Gastrocnemius medialis (tissue), 4 donors: Measurements from ENCODE around the gene MTR. TPM values are rescaled to one million over a fixed set of nuclear protein-coding genes. Genes with fewer than 3 reads are reported as not detected.

Experiments
- ATAC-seq, 2 donors: fragments of 150-250 bp; one replicate each; pipeline ENCODE4 v1.9.1; 2016
- DNase-seq, 2 donors: peaks; one replicate each; pipeline ENCODE4 v3.0.0-alpha.2; 2019
- H3K27ac ChIP-seq, 4 donors: fragments of 200-600 bp; sonication (generic); 1 replicate in 1 of 4; 2 replicates in 3 of 4; pipeline ENCODE4 v1.5.1; 2016 to 2018; ENCODE audit warnings: mild to moderate bottlenecking in 2 of 4, moderate library complexity in 1 of 4
- H3K27me3 ChIP-seq, 3 donors: fragments of 200-600 bp; sonication (generic) in 2 of 3; 1 replicate in 1 of 3; 2 replicates in 2 of 3; pipeline versions ENCODE4 v1.5.1 to v1.6.0; 2016 to 2019; ENCODE audit warnings: mild to moderate bottlenecking in 1 of 3, moderate library complexity in 1 of 3
- H3K36me3 ChIP-seq, 2 donors: fragments of 200-600 bp; sonication (generic) in 1 of 2; one replicate each; pipeline ENCODE4 v1.5.1; 2017 to 2018
- H3K4me1 ChIP-seq, 2 donors: fragments of 200-600 bp; sonication (generic) in 1 of 2; one replicate each; pipeline ENCODE4 v1.5.1; 2016 to 2017; ENCODE audit warnings: mild to moderate bottlenecking in 2 of 2
- H3K4me3 ChIP-seq, 4 donors: fragments of 200-600 bp; sonication (generic) in 3 of 4; 1 replicate in 1 of 4; 2 replicates in 3 of 4; pipeline ENCODE4 v1.5.1; 2016 to 2019; ENCODE audit warnings: mild to moderate bottlenecking in 2 of 4
- H3K9me3 ChIP-seq, 3 donors: fragments of 200-600 bp; sonication (generic) in 2 of 3; 1 replicate in 1 of 3; 2 replicates in 2 of 3; pipeline ENCODE4 v1.5.1; 2016 to 2019
- POLR2A ChIP-seq, 2 donors: fragments of 450-650 bp; IDR thresholded peaks; one replicate each; pipeline ENCODE4 v1.6.1; 2017; ENCODE audit warnings: antibody characterized with exemption in 2 of 2, mild to moderate bottlenecking in 2 of 2, moderate library complexity in 2 of 2
- in situ Hi-C, 4 donors: fragments of 200-750 bp; cut with MboI; loops; one replicate each; pipeline versions ENCODE4 v1.15.0 to v1.8.0; 2017; ENCODE audit warnings: low sequenced_read_pairs in 4 of 4
- intact Hi-C: fragments of 100-400 bp; cut with DNase I; formaldehyde crosslinking; loops from one replicate; pipeline ENCODE4 v1.15.1; 2023; ENCODE audit warnings: low total_unique reads
- total RNA-seq, 4 donors: library from RNA; depleted of rRNA; stranded (reverse); fragments of >200 nt; gene quantifications; one replicate each; pipeline versions ENCODE4 v1.1.0 to v1.2.3, GENCODE V29; 2016
- TF ChIP-seq, protein P1 (sequence below), 5 experiments: fragments of 450-650 bp in 3 of 5; fragments of 200-600 bp in 2 of 5; sonication (generic) in 2 of 5; IDR thresholded peaks in 4 of 5; conservative IDR thresholded peaks in 1 of 5; 1 replicate in 4 of 5; 2 replicates in 1 of 5; pipeline ENCODE4 v1.5.1; 2016 to 2019; ENCODE audit warnings: antibody characterized with exemption in 5 of 5, mild to moderate bottlenecking in 3 of 5, moderate library complexity in 3 of 5

The MTR gene
- total RNA-seq, 4 donors from 2014 or later = 23.0 to 46.3 (median 29.1) TPM

DNA sequence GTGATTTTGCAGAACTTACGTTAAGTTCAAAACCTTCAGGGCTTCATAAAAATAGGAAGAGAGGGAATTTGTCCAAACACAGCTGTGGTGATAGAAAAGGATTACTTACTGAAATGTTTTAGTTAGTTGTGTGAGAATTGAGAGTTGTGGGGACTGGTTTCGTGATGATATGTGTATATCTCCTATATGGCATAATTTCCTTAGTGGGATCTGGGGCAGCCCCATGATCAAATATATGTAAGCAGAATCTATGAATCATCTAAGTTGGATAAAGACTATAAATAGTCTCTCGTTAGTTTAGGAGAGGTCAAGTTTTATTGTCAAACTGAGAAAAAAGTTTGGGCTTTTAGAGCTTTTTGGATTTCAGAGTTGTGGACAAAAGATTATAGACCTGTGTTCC lies 14.9 kb downstream of the MTR start:
- intact Hi-C loops = no loop called here
- DNase-seq (no peak), ATAC-seq (no peak)
- peaks cover 8 to 82% of the 10 kb centered on the region in 2 donors for H3K36me3 ChIP-seq
- H3K9me3 ChIP-seq = no peaks in the 10 kb centered on the region
- no peaks in the 10 kb centered on the region for H3K27me3 ChIP-seq
- TF ChIP-seq, protein P1, sequence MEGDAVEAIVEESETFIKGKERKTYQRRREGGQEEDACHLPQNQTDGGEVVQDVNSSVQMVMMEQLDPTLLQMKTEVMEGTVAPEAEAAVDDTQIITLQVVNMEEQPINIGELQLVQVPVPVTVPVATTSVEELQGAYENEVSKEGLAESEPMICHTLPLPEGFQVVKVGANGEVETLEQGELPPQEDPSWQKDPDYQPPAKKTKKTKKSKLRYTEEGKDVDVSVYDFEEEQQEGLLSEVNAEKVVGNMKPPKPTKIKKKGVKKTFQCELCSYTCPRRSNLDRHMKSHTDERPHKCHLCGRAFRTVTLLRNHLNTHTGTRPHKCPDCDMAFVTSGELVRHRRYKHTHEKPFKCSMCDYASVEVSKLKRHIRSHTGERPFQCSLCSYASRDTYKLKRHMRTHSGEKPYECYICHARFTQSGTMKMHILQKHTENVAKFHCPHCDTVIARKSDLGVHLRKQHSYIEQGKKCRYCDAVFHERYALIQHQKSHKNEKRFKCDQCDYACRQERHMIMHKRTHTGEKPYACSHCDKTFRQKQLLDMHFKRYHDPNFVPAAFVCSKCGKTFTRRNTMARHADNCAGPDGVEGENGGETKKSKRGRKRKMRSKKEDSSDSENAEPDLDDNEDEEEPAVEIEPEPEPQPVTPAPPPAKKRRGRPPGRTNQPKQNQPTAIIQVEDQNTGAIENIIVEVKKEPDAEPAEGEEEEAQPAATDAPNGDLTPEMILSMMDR (IDR thresholded peaks at IDR 0.05 in 4 of 5, conservative IDR thresholded peaks at IDR 0.05 in 1 of 5) = no peak
- no peak for TF ChIP-seq POLR2A (IDR thresholded peaks at IDR 0.05)
- H3K4me1 ChIP-seq = peaks cover 13 to 15% of the 10 kb centered on the region in 2 donors
- H3K27ac ChIP-seq = no peak overlapping the region
- in situ Hi-C loops = no loop called here
- no peak overlapping the region for H3K4me3 ChIP-seq

DNA sequence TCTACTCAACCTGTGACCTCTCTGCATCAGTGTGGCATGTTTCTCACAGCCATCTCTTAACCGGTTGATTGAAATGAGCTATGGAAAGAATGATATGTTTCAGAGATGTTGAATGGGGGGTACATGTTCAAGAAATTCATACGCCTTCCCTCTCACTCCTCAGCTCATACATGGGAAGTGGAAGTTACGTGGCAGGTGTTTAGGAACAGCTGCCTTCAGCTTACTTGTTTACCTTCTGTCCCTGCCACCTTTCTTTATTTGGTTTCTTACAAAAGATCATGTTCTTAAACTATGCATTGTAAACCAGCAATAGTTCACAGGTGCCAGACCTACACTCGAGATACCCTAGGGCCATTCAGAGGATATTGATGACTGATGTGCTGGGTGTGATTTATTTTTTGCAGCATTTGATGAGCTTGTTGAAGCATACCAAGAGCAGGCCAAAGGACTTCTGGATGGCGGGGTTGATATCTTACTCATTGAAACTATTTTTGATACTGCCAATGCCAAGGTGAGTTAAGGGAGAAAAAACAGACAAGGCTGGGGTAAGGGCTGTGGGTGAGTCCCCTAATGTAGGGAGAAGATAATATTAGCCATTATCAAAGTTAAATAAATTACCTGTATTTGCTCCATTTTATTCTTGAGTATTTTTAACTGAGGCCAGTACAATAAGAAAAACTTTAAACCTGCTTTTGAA lies 17.4 kb downstream of the MTR start:
- DNase-seq = no peak
- Histone ChIP-seq H3K4me3 (no peak overlapping the region), H3K4me1 (peaks cover 13 to 15% of the 10 kb centered on the region in 2 donors), H3K27ac (no peak overlapping the region), H3K9me3 (no peaks in the 10 kb centered on the region), H3K27me3 (no peaks in the 10 kb centered on the region), H3K36me3 (peaks cover 8 to 90% of the 10 kb centered on the region in 2 donors)
- intact Hi-C loops = no loop called here
- TF ChIP-seq POLR2A (IDR thresholded peaks at IDR 0.05) = no peak
- no peak for ATAC-seq
- in situ Hi-C loops = no loop called here

DNA sequence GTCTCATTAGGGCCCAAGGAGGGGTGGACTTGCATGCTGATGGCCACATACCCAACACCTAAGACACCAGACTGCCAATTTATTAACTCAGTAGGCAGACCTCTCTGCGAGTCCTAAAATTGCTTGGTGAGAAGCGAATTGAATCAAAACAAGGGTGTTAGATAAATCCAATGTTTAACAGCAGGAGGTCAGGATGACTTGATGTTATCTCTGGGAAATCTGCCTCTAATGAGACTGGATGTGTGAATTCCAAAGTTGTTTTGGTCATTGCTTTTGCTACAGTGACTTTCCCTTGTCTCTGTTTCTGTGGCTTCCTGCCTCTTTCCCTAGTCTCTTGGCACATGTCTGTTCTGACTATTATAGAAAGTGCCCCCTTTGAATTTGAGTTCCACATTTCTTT lies 20.8 kb downstream of the MTR start:
- no peak for TF ChIP-seq POLR2A (IDR thresholded peaks at IDR 0.05)
- TF ChIP-seq, protein P1 (IDR thresholded peaks at IDR 0.05 in 4 of 5, conservative IDR thresholded peaks at IDR 0.05 in 1 of 5) = no peak
- H3K4me1 ChIP-seq = no peaks in the 10 kb centered on the region
- ATAC-seq (no peak), DNase-seq (no peak)
- no peaks in the 10 kb centered on the region for H3K27me3 ChIP-seq
- peaks cover 8 to 85% of the 10 kb centered on the region in 2 donors for H3K36me3 ChIP-seq
- intact Hi-C loops (no loop called here), in situ Hi-C loops (no loop called here)
- H3K9me3 ChIP-seq = no peaks in the 10 kb centered on the region
- no peak overlapping the region for H3K4me3 ChIP-seq
- H3K27ac ChIP-seq = no peak overlapping the region

DNA sequence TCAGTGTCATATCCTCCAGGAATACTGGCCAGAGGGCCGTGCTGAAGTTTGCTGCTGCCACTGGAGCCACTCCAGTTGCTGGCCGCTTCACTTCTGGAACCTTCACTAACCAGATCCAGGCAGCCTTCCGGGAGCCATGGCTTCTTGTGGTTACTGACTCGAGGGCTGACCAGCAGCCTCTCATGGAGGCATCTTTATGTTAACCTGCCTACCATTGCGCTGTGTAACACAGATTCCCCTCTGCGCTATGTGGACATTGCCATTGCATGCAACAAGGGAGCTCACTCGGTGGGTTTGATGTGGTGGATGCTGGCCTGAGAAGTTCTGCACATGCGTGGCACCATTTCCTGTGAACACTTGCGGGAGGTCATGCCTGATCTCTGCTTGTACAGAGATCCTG lies 24.8 kb downstream of the MTR start:
- H3K4me3 ChIP-seq = no peak overlapping the region
- peaks cover 5 to 55% of the 10 kb centered on the region in 2 donors for H3K36me3 ChIP-seq
- H3K9me3 ChIP-seq = no peaks in the 10 kb centered on the region
- intact Hi-C loops (no loop called here), in situ Hi-C loops (no loop called here)
- peak overlapping the region in 1 of 4 donors; percentile 1 for H3K27ac ChIP-seq
- peaks cover 0 to 5% of the 10 kb centered on the region in 2 donors for H3K4me1 ChIP-seq
- no peaks in the 10 kb centered on the region for H3K27me3 ChIP-seq
- ATAC-seq (no peak), DNase-seq (peak in 1 of 2 donors; percentile 10)
- TF ChIP-seq, protein P1 (IDR thresholded peaks at IDR 0.05 in 4 of 5, conservative IDR thresholded peaks at IDR 0.05 in 1 of 5) = no peak
- no peak for TF ChIP-seq POLR2A (IDR thresholded peaks at IDR 0.05)

DNA sequence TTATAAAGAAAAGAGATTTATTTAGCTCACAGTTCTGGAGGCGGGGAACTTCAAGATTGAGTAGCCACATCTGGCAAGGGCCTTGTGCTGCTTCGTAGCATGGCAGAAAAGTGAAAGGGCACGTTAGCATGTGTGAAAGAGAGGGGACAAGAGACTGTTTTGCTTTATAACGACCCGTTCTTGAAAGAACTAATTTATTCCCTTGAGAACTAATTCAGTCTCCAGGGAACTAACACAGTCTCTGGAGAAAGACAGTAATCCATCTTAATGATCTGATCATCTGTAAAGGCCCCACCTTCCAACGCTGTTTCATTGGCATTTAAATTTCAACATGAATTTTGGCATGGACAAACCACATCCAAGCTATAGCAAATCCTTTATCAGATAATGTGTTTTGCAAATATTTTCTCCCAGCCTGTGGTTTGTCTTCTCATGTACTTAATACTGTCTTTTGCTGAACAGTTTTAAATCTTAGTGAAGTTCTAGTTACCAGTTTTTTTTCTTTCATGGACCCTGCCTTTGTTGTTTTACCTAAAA lies 26.1 kb downstream of the MTR start:
- peaks cover 0 to 5% of the 10 kb centered on the region in 2 donors for H3K4me1 ChIP-seq
- intact Hi-C loops (no loop called here), in situ Hi-C loops (no loop called here)
- no peaks in the 10 kb centered on the region for H3K27me3 ChIP-seq
- no peak for DNase-seq
- H3K9me3 ChIP-seq = no peaks in the 10 kb centered on the region
- TF ChIP-seq, protein P1 (IDR thresholded peaks at IDR 0.05 in 4 of 5, conservative IDR thresholded peaks at IDR 0.05 in 1 of 5) = no peak
- no peak for TF ChIP-seq POLR2A (IDR thresholded peaks at IDR 0.05)
- peaks cover 3 to 55% of the 10 kb centered on the region in 2 donors for H3K36me3 ChIP-seq
- H3K4me3 ChIP-seq = no peak overlapping the region
- H3K27ac ChIP-seq = no peak overlapping the region
- ATAC-seq = no peak
